Measurements from ENCODE around the gene BGLAP.

The BGLAP gene

DNA sequence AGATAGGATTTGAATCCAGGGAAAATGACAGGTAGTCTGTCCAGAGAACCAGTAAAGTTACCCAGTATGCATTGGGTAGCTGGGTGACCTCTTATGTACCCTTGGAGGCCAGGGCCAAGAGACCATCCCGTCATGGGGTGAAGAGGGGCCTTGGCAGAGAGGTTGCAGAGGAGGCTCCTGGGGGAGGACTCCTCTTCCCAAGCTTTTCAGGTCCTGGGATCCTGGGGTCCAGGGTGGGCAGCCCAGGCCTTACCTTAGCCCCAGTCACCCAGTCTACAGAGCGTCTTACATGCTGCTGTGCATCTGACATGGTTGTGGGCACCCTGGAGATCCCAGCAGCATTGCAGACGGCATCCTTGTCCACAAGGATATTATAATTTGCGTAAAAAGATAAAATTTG is 15.2 kb upstream of the BGLAP start:
- DNase-seq (ENCODE audit: low read depth in 2 of 2), result no peak

DNA sequence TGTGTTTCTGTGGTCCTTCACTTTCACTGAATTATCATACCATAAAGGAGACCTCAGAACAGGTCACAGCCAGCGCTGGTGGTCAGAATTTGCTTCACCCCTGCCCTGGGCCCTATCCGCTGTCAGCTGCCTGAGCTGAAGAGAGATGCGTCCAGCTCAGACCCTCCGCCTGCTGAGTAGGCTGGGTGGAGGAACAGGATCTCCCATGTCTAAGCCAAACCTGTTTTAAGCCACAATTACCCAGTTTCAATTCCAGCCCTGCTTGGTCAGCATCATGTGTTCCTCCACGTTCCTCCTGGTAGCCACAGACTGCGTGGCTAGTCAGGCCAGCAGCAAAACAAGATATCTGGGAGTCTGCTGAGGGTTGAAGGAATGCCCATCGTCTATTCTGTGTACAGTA is 13.5 kb upstream of the BGLAP start:
- no peak for DNase-seq (ENCODE audit: low read depth in 2 of 2)

DNA sequence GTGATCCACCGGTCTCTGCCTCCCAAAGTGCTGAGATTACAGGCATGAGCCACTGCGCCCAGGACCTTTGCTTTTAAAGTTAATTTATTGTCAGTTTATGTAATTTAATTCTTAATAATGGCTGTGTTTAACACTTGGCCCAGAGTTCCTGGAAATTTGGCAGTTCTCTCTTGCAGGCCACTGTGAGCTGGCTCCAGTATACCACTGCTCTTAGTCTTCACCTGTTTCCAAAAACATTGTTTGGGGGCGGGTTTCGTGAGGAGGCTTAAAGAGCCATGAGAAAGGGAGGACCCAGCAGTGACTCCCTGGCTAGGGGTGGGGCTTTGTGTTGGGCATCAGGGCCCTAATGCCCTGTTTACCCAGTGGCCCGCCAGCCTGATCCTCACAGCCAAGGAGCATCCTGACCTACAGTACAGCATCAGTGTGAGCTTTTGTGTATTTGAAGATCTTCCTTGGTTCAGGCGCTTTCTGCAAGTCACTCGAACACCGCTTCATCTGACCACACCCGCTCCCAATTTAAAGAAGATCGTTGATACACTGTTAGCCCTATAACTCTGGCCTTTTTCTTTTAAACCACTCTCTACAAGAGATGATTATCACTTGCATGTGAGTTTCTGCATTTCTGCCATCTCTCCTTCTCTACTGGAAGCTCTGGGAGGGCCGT is 12.0 kb upstream of the BGLAP start:
- DNase-seq (ENCODE audit: low read depth in 2 of 2), result no peak

DNA sequence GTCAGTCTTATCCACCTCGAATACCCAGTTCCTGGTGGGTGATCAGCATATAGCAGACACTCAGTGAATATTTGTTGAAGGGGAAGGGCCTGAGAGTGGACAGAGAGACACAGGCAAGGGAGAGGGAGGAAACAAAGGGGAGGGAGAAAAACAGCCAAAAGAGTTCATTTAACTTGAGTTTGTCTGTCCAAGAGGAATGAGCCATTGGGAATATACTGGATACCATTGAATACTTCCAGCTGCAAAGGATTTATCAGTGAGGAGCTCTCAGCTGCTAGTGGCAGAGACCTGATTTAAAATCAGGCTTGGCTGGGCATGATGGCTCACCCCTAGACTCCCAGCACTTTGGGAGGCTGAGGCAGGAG is 11.5 kb upstream of the BGLAP start:
- DNase-seq (ENCODE audit: low read depth in 2 of 2), result no peak

DNA sequence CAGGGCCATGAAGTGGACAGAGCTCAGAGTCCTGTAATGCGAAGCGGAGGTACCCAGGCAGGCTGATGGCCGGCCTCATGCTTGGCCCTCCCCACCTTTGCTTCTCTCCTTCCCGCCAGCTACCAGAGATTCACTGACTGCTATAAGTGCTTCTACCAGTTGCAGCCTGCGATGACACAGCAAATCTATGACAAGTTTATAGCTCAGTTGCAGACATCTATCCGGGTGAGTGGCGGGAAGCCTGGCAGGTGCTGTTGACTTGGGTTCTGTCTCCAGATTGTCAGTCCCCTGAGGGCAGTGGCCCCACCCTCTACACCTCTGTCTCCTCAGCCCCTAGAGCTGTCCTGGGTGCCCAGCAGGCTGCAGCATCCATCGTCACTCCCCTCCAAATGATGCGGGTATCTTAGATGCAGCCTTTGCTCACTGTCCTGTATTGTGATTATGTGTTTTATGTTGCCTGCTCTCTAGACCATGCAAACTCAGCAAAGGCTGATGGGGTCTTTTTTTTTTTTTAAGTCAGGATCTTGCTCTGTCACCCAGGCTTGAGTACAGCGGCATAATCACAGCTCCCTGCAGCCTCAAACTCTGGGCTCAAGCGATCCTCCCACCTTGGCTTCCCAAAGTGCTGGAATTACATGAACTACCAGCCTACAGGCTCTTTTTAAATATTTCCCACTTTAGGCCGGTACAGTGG is 9.6 kb upstream of the BGLAP start:
- DNase-seq (ENCODE audit: low read depth in 2 of 2), result no peak

DNA sequence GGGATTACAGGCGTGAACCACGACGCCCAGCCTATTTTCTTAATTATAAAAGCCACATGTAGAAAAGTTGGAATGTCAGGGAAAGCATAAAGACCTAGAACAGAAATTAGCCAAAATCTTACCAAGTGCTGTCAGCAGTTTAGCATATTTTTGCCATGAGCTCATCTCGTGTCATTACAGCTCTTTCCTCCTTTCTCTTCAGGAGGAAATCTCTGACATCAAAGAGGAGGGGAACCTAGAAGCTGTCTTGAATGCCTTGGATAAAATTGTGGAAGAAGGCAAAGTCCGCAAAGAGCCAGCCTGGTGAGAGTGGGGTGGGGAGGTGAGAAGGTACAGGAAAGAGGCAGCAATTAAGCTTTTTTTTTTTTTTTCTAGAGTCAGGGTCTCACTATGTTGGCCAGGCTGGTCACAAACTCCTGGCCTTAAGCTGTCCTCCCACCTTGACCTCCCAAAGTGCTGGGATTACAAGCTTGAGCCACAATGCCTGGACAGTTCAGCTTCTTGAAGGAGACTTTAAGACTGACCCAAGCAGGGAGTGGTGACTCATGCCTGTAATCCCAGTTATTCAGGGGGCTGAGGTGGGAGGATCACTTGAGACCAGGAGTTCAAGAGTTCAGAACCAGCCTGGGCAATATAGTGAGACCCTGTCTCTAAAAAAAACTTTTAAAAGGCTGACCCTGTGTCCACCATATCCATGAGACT is 8.4 kb upstream of the BGLAP start:
- no peak for DNase-seq (ENCODE audit: low read depth in 2 of 2)

DNA sequence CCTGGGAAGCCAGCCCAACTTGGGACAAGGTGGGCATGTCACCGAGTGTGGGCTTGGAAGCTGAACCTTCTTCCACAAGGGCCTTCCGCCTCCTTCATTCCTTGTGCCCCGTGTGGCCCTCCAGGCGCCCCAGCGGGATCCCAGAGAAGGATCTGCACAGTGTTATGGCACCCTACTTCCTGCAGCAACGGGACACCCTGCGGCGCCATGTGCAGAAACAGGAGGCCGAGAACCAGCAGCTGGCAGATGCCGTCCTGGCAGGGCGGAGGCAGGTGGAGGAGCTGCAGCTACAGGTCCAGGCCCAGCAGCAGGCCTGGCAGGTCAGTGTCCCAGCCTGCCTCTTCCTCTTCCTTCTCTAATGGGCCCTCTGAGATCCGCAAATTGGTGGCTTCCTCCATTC is 5.8 kb upstream of the BGLAP start:
- DNase-seq (ENCODE audit: low read depth in 2 of 2), result no peak

DNA sequence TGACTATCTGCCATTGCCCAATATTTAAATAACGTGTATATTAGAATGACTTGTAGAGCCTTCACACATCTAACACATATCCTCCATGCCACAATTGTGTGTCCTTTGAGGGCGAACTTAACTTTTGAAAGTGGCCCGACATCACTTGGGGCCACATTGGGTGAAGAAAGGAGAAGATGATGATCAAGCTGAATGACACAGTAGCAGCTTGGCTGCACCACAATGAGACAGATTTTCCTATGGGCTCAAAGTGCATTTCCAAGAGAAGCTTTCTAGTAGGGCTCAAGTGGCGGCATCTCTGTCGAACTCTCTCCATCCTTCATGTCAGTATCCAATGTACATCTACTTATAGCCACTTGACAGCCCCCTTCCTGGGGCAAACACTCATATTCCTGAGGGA is 3.7 kb upstream of the BGLAP start:
- DNase-seq (ENCODE audit: low read depth in 2 of 2), result no peak

DNA sequence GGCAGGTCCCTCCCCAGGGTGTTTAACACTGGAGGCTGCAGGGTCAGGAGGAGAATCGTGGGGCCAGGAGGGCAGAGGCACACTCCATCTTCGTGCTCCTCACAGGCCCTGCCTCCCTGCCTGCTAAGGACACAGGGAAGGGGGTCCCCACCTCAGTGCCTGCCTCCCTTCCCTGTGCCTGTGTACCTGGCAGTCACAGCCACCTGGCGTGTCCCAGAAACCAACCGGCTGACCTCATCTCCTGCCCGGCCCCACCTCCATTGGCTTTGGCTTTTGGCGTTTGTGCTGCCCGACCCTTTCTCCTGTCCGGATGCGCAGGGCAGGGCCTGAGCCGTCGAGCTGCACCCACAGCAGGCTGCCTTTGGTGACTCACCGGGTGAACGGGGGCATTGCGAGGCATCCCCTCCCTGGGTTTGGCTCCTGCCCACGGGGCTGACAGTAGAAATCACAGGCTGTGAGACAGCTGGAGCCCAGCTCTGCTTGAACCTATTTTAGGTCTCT is 623 bp upstream of the BGLAP start:
- DNase-seq (ENCODE audit: low read depth in 2 of 2), result no peak

DNA sequence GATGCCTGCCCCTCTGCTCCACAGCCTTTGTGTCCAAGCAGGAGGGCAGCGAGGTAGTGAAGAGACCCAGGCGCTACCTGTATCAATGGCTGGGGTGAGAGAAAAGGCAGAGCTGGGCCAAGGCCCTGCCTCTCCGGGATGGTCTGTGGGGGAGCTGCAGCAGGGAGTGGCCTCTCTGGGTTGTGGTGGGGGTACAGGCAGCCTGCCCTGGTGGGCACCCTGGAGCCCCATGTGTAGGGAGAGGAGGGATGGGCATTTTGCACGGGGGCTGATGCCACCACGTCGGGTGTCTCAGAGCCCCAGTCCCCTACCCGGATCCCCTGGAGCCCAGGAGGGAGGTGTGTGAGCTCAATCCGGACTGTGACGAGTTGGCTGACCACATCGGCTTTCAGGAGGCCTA is 754 bp downstream of the BGLAP start:
- DNase-seq (ENCODE audit: low read depth in 2 of 2), result no peak

DNA sequence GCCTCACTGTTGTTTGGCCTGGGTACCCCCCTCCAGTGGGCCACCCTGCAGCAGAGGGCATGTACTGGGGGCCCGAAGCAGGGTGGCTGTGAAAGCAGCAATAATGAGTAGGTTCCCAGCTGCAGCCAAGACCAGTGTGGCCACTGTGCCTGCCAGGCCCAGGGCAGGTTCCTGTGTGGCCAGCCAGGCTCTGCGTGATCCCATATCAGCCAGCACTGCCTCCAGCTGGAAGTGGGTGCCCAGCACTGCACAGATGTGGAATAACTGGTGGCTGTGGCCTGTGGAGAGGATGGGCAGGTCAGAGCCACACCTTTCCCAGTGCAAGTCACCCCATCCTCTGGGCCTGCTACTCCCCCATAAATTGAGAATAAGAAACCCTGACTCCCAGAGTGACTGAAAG is 2.1 kb downstream of the BGLAP start:
- DNase-seq (ENCODE audit: low read depth in 2 of 2), result no peak

DNA sequence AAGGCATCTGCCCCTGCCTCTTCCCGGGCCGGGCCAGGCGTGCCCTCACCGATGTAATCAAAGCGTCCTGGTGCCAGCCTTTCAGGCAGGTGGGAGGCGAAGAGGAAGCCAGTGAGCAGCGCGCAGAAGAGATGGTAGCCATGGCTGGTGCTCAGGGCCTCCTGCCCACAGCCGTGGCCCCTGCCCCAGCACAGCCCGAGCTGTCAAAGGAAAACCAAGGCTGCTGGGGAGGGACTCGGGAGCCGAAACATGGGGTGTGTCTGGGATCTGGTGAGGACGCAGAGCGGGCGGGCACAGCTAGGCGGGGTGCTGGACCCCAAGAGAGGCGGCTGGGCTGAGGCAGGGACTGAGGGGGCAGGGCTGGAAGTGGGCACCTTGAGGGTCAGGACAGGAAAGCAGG is 2.7 kb downstream of the BGLAP start:
- DNase-seq (ENCODE audit: low read depth in 2 of 2), result no peak

DNA sequence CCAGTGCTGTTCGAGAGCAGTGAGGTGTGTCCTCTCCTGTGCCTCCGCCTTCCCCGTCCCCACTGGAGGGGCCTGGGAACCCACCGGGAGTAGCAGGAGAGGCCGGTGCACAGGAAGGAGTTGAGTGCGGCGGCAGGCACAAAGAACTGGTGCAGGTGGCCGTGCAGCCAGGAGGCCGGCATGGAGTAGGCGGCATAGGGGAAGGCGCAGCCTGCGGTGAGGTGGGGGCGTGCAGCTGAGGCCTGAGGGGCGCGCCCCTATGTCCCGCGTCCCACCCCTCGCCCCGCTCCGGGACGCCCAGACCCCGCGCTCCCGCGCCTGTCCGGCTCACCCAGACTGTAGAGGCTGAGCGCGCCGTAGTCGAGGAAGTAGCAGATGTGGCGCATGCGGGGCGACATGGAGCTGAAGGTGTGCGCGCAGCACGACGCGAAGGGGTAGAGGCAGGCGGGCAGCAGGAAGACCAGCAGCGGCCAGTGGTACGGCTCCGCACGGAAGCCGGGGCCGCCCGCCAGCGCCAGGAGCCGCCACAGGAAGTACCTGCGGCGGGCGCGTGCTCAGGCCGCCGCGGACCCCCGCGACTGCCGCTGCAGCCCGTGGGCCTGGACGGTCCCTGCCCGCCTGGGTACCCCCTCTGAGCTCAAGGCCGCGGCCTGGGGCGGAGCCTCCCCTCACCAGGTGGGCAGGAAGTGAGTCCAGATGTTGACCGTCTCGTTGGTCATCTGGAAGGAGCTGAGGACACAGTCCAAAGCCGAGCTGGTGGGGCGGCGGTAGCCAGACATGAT is 3.7 kb downstream of the BGLAP start:
- DNase-seq (ENCODE audit: low read depth in 2 of 2), result no peak

DNA sequence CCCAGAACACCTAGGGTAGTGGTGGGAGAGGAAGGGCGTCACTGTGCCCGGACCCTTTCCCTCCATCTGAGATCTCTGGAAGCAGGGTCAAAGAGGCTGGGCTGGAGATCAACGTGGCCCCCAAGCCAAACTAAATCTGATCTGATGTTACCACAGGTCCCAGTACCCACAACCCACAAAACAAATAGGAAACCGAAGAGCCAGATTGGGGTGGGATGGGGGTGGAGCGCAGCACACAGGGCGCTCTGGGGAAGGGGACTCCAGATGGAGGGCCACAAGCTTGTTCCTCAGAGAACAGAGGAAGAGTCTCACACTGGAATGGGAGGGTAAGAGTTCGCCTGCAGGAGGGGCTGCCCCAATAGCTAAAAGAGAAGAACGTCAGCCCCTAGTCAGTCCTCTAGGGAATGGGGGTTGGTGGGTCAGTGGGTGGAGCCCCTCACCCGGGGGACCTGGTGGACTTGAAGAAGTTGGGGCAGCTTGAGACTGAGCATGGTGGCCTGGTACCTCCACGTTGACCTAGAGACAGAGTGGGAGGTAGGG is 4.3 kb downstream of the BGLAP start:
- no peak for DNase-seq (ENCODE audit: low read depth in 2 of 2)

DNA sequence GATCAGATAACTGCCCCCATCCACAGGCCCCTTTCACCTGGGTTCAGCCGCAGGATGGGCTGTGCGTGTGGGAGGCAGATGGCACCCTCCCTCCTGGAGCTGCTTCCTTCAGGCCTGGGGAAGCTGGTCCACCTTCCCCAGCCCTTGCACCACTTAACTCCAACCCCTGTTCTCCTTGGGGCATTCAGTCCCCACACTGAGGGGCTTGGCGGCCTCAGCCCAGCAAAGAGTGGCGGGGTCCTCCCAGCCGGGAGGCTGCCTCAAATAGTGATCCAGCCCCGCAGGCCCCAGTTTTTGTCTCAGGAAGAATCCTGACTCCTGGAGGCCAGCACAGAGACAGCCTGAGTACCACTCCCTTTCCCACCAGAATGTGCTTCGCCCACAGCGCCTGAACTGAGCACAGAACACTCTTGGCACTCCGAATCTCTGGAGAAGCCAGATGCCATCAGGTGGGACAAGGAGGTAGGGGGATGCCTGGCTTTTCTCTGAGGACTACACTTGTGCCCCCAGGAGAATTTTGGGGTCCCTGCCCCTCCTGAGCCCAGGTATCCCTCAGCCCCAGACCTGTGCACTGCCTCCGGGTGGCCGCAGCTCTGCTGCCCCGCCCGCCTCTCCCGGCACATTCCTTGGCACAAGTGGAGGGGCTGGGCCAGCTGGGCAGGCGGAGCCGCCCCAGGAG is 4.9 kb downstream of the BGLAP start:
- DNase-seq (ENCODE audit: low read depth in 2 of 2), result no peak

DNA sequence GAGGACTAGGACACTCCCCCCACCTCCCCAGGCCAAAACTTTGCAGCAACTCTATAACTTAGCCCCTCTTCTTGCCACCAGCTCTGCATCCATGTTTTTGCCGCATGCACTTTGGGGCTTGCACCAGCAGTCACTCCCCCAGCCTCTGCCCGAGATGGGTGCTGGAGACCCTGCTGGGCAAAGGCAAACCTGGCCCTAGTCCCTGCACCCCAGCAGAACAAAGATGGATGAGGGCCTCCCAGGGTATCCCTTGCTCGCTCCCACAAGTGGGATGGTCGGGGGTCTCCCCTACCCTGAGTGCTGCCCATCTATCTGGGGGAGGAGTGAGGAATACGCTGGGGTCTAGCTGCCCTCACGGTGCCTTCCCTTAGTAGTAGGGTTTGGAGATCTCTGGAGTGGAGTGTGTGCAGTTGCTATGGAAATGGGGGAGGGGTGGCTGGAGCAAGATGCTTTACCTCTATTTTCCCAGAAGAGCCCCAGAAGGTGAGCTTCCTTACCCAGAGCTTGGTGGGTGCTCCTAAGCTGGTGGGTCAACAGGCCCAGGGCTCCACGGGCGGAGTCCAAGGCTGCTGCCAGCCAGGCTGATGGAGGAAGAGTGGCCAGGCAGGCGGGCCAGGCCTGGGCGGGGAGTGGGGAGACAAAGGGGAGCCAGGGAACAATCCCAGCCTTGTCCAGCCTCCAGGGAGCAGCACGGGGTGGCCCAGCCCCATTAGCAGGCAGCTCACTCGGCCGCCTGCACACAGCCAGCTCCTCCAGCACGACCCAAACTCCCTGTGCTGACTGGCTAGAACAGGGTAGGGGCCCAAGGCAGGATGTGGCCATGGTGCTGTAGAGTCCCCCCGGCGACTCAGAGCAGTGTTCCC is 5.7 kb downstream of the BGLAP start, which contains the start of gene PAQR6:
Gene PAQR6, minus strand, starts transcription at position 597 of the 863 bp plus-strand sequence. CDS start 1,325 bp downstream, outside the sequence.
- no peak for DNase-seq (ENCODE audit: low read depth in 2 of 2)

DNA sequence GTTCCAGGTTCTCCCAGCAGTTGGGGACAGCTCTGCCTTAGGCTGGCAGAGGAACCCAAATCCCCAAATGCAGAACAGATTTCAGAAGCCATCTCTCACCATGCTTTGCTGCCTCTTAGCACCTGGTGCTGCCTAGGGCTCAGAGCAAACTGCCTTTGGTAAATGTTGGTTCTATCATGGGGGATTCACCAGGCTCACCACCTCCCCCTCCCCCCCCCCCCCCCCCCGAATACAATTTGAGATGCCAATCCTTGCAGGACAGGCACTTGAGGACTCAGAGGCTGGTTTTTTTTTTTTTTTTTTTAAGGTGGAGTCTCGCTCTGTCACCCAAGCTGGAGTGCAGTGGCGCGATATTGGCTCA is 6.3 kb downstream of the BGLAP start:
- DNase-seq (ENCODE audit: low read depth in 2 of 2), result no peak

DNA sequence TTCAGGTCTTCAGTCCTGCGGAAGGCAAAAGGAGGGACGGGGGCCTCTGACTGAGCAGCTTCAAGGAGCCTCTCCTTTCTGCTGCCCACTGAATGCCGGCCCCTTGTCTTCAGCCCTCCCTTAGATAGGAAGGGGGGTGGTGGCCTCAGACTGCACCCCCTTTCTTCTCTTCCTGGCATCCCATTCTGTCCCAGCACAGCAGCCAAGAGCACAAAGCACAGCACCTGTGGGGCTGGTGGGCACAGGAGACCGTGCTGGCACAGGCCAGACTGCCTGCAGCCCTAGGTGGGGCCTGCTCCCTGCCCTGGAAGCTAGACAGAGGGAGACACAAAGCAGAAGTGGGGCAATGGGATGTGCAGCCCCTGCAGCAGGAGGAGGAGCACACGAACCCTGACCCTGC is 7.6 kb downstream of the BGLAP start:
- DNase-seq (ENCODE audit: low read depth in 2 of 2), result no peak

DNA sequence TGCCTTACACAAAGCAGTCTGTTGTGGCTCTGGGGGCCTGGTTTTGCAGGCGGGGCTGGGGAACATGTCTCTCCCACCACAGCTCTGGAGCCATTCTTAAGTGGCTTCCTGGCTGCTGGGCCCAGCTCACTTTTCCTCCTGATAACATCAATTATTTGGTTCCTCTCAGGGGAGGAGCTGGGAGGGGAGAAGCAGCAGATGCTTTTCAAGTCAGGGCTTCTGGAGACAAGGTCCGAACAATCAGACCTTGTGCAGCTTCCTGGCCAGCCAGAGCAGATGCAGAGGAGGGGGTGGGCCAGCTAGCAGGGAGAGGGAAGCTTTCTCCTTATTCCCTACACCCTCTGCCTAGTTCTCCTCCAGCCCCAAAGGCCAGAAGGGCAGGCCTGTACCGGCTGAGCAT is 9.5 kb downstream of the BGLAP start:
- DNase-seq (ENCODE audit: low read depth in 2 of 2), result no peak

DNA sequence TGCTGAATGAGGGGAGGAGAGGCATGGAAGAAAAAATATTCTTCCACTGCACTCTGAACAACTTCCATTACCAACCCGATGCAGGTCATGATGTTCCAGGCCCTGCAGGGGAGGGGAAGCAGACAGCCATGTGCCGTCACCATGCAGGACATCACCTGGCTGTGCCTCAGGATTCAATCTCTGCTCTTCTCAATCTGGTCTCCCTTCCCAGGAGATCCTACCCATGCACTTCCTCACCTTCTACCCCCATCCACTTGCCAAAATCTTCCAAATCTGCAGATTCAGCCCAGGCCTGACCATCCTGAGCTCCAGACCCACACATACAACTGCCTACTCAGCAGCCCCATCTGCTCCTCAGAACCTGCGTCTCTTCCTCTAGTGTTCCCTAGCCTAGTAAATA is 11.7 kb downstream of the BGLAP start:
- DNase-seq (ENCODE audit: low read depth in 2 of 2), result no peak

Data from stimulated activated CD8-positive, alpha-beta memory T cell treated with anti-CD3 and anti-CD28 coated beads, Interleukin-2, amount 100 ng/mL, for 48 hours (primary cell).